Adipose tissue (tissue), 3 donors: ENCODE measurements around the gene C4orf36. TPM values are rescaled to one million over a fixed set of nuclear protein-coding genes. Genes with fewer than 3 reads are reported as not detected.

Experiments
- H3K27ac ChIP-seq: one replicate; pipeline ENCODE4 v1.5.1; 2013; ENCODE audit warnings: low read depth, low read length
- WGBS, 3 donors: extraction: QIAGEN DNeasy Blood & Tissue Kit; methylation state at CpG; one replicate each; pipeline ENCODE4 v1.1.7; 2013; 5-methylcytosine and 5-hydroxymethylcytosine counted together
- polyA plus RNA-seq, 3 donors: library from polyadenylated mRNA; stranded (reverse); fragments of 200-250 nt; gene quantifications; one replicate each; pipeline ENCODE4 v1.2.3, GENCODE V29; 2013
- donor health status: healthy with polysubstance abuse.
- donor health status: Bipolar disorder and iron deficiency.
- donor health status: healthy.

The C4orf36 gene
- polyA plus RNA-seq, 3 donors = 0.46 to 3.4 (median 0.74) TPM

- H3K27ac ChIP-seq = no peak overlapping the region
- 85 to 92% (median 87%) methylated on average over 3 of the region's 3 CpGs for WGBS, 3 donors
These were observed 57.3 kb downstream of the C4orf36 start for GRCh38 chr4:86834901-86835300.

- H3K27ac ChIP-seq = no peak overlapping the region
- 80 to 97% (median 91%) methylated on average over 1 of the region's 1 CpG for WGBS, 3 donors
These were observed 58.6 kb downstream of the C4orf36 start for GRCh38 chr4:86833615-86834014.

GRCh38 chr4:86831262-86832130, 60.7 kb downstream of the C4orf36 start:
- WGBS, 3 donors = 71 to 83% (median 82%) methylated on average over 5 of the region's 5 CpGs
- no peak overlapping the region for H3K27ac ChIP-seq

Other genes starting within 250 kb of the C4orf36 start
- gene SLC10A6, start 43.0 kb downstream of the C4orf36 start, polyA plus RNA-seq = 1 to 10 TPM in 1 of 3 donors, under 1 TPM in 1, not detected in 1; 0.40 to 4.0 TPM
- gene AFF1, start 42.6 kb upstream of the C4orf36 start, polyA plus RNA-seq = 10 to 100 TPM; 10.0 to 19.8 (median 17.8) TPM